Brain pericyte (primary cell): ENCODE data around the gene LRRC34.

Experiments used
- DNase-seq: peaks from one replicate; pipeline ENCODE4 v3.0.0-alpha.2; 2012; ENCODE audit warnings: low read depth, low spot score

Gene LRRC34

GRCh38 chr3:169815590-169816150 is 3.0 kb upstream of the LRRC34 start:
- no peak for DNase-seq

DNA sequence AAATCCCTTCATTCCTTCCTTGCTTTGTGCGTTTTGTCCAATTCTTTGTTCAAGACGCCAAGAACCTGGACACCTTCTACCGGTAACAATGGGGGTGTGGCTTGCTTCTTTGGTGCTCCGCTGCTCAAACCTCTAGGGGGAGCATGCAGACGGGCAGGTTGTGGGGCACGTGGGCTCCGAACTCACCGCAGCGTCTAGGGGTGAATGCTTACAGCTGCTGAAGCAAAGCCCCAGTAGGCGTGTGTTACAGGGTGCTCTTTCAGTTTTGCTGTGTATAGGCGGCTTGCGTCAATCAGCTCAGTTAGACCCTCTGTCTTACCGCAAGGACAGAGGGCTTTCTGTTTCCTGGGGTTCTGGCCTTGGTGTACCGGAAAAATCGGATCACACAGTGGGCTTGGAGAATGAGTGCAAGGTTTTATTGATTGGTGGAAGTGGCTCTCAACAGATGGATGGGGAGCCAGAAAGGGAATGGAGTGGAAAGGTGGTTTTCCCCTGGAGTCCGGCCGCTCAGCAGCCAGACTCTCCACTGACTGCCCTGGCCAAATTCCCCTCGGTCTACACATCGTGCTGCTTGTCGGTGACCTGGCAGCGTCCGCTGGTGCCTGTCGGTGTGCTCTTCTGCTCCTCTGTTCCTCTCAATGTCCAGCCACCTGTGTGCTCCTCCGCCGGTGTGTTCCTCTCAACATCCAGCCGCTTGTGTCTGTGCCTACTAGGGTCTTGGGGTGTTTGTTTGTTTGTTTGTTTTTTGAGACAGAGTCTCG is 1.2 kb upstream of the LRRC34 start:
- DNase-seq: no peak

DNA sequence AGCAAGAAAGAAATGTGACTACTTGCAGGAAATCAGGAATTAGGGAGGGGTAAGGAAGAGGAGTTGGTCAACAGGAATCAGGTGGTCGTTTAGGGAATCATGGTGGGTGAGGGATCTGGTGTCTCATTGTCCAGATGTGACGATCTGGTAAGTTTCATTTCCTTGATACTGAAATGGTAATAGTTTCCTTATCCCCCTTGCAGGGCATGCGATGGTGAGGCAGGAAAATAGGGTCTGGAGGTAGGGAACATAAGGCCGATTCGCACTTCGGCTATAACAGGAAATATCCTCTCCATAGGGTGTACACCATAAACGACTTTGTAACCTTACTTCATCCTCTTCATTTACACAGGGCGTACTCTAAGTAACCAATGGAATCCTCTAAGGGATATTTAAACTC is 574 bp upstream of the LRRC34 start:
- DNase-seq: no peak

DNA sequence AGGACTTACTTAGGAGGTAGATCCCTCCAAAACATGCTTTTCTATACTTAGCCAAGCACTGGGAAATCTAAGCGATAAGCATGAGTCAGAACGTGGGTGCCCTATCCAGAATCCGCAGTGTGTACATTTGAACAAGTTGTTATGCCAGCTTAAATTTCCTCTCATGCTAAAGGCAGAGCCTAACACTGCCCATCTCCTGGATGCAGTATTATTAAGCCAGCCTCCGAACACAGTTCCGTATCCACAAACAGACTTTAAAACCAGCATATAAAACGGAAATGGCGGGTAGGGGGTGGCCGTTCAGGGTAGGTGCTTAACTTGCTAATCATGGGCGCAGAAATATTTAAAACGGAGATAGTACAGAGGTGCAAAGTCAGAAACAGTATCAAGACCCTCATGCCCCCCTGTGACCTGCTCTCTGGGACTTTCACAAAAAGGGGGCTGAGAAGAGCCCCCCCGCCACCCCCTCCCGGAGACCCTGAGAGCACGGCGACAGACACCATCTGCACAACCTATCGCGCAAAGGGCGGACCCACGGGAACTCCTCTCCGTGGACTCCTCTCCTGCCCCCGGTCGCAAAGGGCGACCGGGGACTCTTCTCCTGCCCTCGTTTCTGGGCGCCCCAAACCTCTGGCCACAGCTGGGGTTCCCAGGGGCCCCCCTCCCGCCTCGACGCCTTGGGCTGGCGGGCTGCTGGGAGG is 923 bp downstream of the LRRC34 start:
- DNase-seq: peak; percentile 48

- no peak for DNase-seq
These were observed 3.4 kb downstream of the LRRC34 start for GRCh38 chr3:169809230-169809795.

GRCh38 chr3:169804681-169805080 is 8.0 kb downstream of the LRRC34 start:
- DNase-seq: no peak

GRCh38 chr3:169792359-169792758 is 20.3 kb downstream of the LRRC34 start:
- DNase-seq: no peak

DNA sequence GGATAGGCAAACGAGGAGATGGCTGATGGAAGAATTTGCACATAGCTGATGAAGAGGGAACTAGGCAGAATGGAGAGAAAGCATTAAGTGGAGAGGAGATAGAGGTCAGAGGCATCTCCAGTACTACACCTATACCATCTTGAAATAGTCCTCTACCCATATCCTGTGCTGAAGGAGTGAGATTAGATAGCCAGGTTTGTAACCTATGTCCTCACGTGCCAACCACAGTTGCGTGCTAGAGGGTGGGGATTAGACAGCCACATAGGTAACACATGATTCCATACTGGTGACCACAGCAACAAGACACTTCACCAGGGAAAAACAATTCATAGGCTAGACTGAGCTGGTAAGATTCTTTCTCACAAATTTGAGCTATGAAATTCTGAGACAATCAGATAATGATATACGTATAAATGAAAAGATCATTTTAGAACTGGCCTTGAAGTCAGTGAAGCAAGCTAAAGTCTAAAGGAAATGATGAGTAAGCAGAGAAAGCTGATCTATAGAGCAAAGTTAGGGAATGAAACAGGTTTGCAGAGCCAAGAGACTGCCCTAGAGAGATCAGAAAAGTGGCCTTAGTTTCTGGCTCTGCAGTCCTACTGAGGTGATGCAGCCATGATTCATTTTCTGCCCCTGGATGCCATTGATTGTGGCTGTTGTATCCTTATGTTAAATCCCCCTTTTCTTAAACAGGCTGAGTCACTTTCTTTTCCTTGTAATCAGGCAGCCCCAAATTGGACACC is 21.8 kb downstream of the LRRC34 start:
- DNase-seq: no peak

GRCh38 chr3:169790219-169790618 is 22.5 kb downstream of the LRRC34 start:
- no peak for DNase-seq

DNA sequence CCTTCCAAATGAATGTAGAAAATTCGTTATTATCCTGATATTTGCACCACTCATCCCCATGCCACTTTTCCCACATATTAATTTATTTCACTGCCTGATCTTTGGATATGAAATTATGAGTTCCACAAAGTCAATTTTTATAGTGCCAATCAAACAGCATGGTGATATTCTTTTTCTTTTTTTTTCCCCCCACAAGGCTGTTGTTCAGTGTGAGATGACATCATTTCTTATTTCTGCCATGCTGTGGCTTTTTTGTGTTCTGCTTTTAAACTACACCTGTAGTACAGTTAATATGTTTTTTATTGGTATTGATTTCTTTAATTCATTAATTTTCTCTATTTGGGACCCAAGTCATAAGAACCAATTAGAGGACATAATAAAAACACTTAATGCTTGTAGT is 24.9 kb downstream of the LRRC34 start:
- no peak for DNase-seq

- no peak for DNase-seq
These were observed 25.6 kb downstream of the LRRC34 start for GRCh38 chr3:169787120-169787519.

- no peak for DNase-seq
These were observed 31.4 kb downstream of the LRRC34 start for GRCh38 chr3:169781209-169781855.

DNA sequence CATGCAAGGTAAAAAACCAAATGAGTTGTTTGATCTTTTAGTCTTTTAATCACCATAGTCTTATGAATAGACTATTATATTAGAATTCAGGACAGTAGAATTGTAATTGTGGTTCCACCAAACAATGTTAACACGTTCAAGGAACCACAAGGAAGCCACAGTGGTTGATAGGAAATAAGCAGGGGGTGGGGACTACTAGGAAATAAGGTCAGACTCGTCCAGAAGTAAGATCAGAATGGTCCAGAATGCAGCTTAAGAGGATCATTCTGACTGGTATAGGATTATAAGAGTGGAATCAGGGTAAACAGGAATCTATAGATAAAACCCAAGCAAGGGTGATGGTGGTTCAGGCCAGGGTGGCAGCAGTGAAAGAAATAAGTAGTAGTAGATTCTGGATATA is 32.0 kb downstream of the LRRC34 start:
- no peak for DNase-seq

GRCh38 chr3:169777822-169778221 is 34.9 kb downstream of the LRRC34 start:
- no peak for DNase-seq

- no peak for DNase-seq
These were observed 38.5 kb downstream of the LRRC34 start for GRCh38 chr3:169774186-169774585.

- peak; percentile 61 for DNase-seq
These were observed 39.5 kb downstream of the LRRC34 start, which contains the start of gene MYNN for GRCh38 chr3:169772897-169773816. Gene MYNN (plus strand): TSS chr3:169773396. CDS start chr3:169774296, 900 bp downstream.

DNA sequence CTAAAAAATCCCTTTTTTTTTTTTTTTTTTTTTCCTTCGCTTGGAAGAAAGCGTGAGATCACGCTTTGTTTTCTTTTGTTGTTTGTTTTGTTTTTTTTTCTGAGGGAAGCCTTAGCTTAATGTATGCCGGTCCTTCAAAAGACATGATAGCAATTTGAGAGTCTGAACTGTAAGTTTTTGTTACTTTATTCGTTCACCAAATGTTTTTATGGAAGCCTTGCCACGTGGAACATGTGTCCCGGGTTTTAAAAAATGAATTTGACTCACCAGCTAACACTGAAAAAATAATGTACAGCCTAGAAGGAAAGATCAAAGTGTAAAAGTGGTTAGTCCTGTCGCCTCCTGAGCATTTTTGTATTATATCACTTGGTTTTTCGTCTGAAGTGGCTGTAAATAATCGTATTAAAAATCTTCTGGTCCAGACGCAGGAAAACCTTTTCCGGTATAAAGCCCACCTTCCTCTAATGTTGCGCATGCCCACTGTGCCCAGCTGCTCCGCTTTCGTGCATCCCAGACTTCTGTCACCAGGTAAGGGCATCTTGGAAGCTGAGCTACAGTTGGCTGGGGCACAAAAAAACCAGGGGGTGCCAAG is 40.3 kb downstream of the LRRC34 start:
- DNase-seq: peak; percentile 71

GRCh38 chr3:169771497-169772304 is 41.0 kb downstream of the LRRC34 start:
- no peak for DNase-seq
